Activated effector memory CD4-positive, alpha-beta T cell treated with anti-CD3 and anti-CD28 coated beads, Interleukin-2, amount 50 U/mL, for 16 hours (primary cell): ENCODE data around the gene DHRS12.

Source experiments
- DNase-seq: peaks from one replicate; pipeline ENCODE4 v3.0.0-alpha.2; 2020

DHRS12 gene

GRCh38 chr13:51778392-51778791, 25.6 kb downstream of the DHRS12 start:
- DNase-seq, result no peak

- no peak for DNase-seq
Measured at GRCh38 chr13:51777921-51778320, 26.0 kb downstream of the DHRS12 start.

DNA sequence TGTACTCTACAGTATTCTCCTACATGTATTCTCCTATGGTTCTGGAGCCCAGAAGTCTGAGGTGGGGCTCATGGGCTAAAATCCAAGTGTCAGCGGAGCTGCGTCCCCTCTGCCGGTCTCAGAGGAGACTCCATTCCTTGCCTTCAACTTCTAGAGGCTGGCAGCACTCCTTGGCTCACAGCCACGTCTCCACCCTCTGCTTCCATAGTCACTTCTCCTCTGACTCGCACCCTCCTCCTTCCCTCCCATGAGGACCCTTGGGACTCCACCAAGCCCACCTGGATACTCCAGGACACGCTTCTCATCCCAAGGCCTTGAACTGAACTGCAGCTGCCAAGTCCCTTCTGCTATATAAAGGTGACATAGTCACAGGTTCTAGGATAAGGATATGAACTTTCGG, 27.8 kb downstream of the DHRS12 start:
- DNase-seq, result no peak

DNA sequence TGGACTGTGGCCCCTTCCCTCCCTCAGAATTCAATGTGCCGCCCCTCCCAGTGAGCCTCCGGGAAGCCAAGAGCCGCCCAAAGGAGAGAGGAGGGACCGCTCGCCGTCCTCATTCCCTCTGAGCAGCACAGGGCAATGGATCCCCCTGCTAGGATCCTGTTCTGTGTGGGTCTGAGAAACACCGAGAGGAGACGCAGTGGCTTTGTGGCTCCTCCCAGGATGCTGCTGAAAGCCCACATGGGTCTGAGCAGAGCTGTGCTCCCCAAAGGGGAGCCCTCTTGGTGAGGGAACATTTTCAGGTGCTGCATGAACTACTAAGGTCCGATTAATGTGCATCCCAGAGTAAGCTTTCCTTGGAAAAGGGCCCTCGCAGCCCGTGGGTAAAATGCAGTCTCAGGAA, 30.4 kb downstream of the DHRS12 start:
- DNase-seq, result no peak

DNA sequence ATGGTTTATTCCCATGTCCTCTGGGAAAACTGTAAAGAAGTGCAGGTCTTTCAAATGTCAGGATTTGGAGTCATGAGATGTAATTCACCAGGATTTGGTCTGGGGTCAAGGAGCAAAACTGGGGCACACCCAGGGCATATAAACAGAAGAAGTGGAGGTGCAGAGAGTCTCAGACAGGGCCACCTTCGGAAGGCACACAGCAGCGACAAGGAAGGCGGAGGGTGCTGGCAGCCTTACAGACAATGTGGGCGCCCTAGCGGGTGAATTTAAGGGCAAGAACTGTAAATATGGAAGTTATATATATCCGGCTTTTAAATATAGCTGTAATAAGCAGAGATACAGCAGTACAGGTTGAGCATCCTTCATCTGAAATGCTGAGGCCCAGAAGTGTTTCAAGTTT, 31.2 kb downstream of the DHRS12 start:
- no peak for DNase-seq

DNA sequence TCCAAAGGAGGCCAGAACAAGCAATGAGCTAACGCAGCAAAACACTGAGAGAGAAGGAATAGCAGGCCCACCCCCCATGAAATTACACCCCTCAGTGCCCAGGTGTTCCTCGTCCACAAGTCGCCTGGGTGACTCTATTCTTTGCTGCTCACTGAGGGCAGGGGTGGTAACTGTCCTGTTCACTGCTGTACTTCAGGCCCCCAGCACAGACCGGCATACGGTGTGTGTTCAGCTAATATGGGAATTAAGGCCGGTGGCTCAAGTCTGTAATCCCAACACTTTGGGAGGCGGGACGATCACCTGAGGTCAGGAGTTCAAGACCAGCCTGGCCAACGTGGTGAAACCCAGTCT, 31.9 kb downstream of the DHRS12 start:
- DNase-seq, result no peak

DNA sequence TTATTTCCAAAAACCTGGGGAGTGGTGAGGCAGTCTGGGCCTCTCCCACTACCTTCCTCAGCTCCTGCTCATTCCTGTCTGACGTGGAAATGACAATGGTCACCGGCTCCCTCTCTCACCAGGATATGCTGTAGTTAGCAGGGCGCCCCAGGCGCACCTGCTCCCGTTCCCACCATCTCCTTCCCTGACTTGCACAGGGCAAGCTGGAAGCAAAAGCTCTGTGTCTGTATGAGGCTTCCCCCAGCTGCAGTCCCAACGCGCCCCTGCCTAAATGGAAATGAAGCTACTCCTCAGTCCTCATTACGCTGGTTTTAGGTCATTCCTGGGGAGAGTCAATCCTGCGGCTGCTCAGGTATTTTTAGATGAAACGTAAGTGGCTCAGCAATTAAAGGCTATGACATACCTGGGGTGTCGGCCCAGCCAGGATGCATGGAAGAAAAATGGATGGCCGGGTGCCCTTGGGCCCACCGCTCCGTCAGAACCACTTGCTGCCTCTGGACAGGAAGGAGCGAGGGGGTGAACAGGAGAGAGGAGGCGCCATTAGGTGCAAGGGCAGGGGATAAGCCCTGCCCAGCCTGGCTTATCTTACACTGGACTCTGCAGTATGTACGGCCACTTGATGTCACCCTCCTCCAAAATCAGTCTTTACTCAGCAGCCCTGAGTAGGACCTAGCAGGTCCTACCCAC, 32.4 kb downstream of the DHRS12 start:
- DNase-seq, result no peak

GRCh38 chr13:51770681-51771417, 33.1 kb downstream of the DHRS12 start:
- DNase-seq, result no peak

GRCh38 chr13:51770160-51770559, 33.8 kb downstream of the DHRS12 start:
- no peak for DNase-seq

GRCh38 chr13:51769455-51770127, 34.4 kb downstream of the DHRS12 start:
- DNase-seq, result no peak

DNA sequence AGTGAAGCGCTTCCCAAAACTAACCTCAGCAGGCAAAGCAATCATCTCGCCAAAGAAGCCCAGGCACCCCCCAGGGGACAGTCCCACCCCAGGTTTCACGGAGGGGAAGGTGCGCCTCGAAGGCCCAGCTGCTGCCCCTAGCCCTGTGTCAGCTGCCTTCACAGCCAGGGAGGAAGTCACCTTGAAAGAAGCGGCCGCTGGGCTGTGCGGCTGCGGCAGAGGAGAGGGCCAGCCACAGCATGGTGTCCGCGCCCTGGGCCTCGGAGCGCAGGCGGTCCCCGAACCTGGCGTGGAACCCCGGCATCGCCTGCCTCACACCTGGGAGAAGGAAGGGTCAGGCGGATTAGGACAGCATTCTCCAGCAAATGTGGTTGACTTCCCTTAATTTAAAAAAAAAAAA, 35.0 kb downstream of the DHRS12 start:
- DNase-seq, result no peak

DNA sequence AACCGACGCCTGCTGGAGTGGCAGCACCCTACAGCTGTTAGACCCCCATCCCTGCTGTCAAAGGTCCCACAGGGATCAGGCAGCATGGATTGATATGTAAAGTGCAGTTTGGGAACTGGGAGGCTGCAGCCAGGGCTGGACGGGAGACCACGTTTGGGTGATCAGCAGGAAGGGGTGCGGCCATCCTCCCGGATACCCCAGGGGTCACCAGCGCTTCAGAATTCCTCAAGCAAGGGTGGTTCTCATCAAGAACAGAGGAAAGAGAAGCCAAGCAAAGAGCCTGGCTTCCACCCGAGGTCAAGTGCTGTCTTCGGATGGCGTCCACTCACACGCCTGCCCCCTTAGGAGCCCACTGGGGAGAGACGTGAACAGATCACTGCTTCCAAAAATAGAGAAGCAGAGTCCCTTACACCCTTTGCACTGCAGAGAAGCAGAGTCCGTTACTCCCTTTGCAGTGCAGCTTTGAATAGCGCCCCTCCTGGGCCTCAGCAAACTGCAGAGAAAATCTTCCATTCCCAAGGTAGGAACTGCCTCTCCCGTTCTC, 35.5 kb downstream of the DHRS12 start:
- no peak for DNase-seq

GRCh38 chr13:51767100-51767499, 36.9 kb downstream of the DHRS12 start:
- no peak for DNase-seq

DNA sequence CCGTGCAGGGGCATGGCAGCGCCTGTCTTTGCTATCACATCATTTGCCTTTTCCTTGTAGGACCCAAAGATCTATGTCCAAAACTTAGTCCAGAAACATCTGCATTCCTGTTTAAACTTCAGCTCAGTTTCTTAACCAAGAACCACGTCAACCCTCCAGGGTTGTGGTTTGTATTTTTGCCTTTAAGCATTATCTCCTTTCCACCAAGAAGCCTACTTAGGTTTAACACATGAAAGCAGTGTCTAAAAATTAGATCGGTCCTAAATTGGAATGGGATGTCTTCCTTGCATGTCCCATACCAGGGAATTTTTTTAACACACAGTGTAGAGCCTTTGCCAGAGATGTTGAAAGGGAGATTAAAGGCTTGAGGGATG, 38.8 kb downstream of the DHRS12 start:
- DNase-seq, result no peak

- peak; percentile 89 for DNase-seq
Measured at GRCh38 chr13:51764184-51765141, 39.5 kb downstream of the DHRS12 start.

- DNase-seq, result no peak
Measured at GRCh38 chr13:51763486-51763885, 40.5 kb downstream of the DHRS12 start.

- DNase-seq, result no peak
Measured at GRCh38 chr13:51761643-51762350, 42.2 kb downstream of the DHRS12 start.

- no peak for DNase-seq
Measured at GRCh38 chr13:51760592-51760991, 43.4 kb downstream of the DHRS12 start.

- DNase-seq, result no peak
Measured at GRCh38 chr13:51759240-51759639, 44.7 kb downstream of the DHRS12 start.

GRCh38 chr13:51758691-51759090, 45.3 kb downstream of the DHRS12 start:
- no peak for DNase-seq

DNA sequence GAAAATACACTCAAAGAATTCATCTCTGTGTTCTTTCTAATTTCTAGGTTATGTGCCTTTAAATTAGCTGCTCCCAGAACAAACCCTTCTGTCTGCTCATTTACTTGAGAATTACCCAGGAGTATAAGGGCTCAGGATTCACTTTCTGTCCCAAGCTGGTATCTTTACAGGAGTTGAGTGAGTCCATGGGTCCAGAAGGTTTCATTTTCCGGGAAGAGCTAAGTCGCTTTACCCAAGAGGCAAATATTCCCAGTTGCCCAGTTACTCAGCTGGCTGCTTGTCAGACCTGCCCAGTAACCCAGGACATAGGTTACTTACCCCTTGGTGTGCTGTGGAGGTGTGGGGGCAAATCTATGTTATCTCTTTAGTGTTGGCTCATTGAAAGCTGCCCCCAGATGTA, 47.3 kb downstream of the DHRS12 start:
- no peak for DNase-seq
